HG02623 (cell line): ENCODE measurements around the gene SOX10.

Source experiments
- ATAC-seq: cut with Tn5 transposase; IDR thresholded peaks from one replicate; pipeline ENCODE4 v1.9.1; 2021; ENCODE audit warnings: moderate library complexity; ENCODE audit not compliant: unreplicated experiment

SOX10 gene

GRCh38 chr22:38016182-38017151, 32.1 kb upstream of the SOX10 start:
- no peak for ATAC-seq

GRCh38 chr22:38014083-38014482, 29.7 kb upstream of the SOX10 start:
- ATAC-seq, result no peak

GRCh38 chr22:38012604-38013072, 28.3 kb upstream of the SOX10 start:
- ATAC-seq, result no peak

- ATAC-seq, result no peak
Observed at GRCh38 chr22:38009000-38009806, 24.8 kb upstream of the SOX10 start.

GRCh38 chr22:38007330-38007902, 23.1 kb upstream of the SOX10 start:
- no peak for ATAC-seq

- ATAC-seq, result no peak
Observed at GRCh38 chr22:38006906-38007305, 22.6 kb upstream of the SOX10 start.

GRCh38 chr22:38005943-38006342, 21.6 kb upstream of the SOX10 start:
- ATAC-seq, result no peak

GRCh38 chr22:37999640-38000272, 15.4 kb upstream of the SOX10 start:
- no peak for ATAC-seq

- no peak for ATAC-seq
Observed at GRCh38 chr22:37999236-37999635, 14.9 kb upstream of the SOX10 start.

- ATAC-seq, result no peak
Observed at GRCh38 chr22:37998543-37998942, 14.2 kb upstream of the SOX10 start.

GRCh38 chr22:37996515-37997246, 12.3 kb upstream of the SOX10 start:
- no peak for ATAC-seq

GRCh38 chr22:37996079-37996478, 11.7 kb upstream of the SOX10 start:
- no peak for ATAC-seq

GRCh38 chr22:37995460-37995859, 11.1 kb upstream of the SOX10 start:
- ATAC-seq, result no peak

GRCh38 chr22:37994982-37995381, 10.6 kb upstream of the SOX10 start:
- no peak for ATAC-seq

- ATAC-seq, result no peak
Observed at GRCh38 chr22:37994049-37994448, 9.7 kb upstream of the SOX10 start.

- ATAC-seq, result no peak
Observed at GRCh38 chr22:37991731-37992442, 7.5 kb upstream of the SOX10 start.

GRCh38 chr22:37990862-37991261, 6.5 kb upstream of the SOX10 start:
- ATAC-seq, result no peak

- ATAC-seq, result no peak
Observed at GRCh38 chr22:37990301-37990700, 5.9 kb upstream of the SOX10 start.

- no peak for ATAC-seq
Observed at GRCh38 chr22:37989146-37990045, 5.0 kb upstream of the SOX10 start.
